HepG2 (cell line): Measurements from ENCODE around the gene CNDP1. TPM values are rescaled to one million over a fixed set of nuclear protein-coding genes. Genes with fewer than 3 reads are reported as not detected.

Experiments
- AGO2 ChIP-seq: fragments of 200-400 bp; formaldehyde crosslinking; optimal IDR thresholded peaks from 2 replicates; pipeline ENCODE3; 2017; ENCODE audit warnings: mild to moderate bottlenecking, low read depth, low read length, moderate library complexity
- ARNT2 ChIP-seq: sonication (generic); formaldehyde crosslinking; IDR thresholded peaks from 2 replicates; pipeline ENCODE4 v1.8.0; 2022; ENCODE audit warnings: mild to moderate bottlenecking, low read depth, missing genetic modification reagents, moderate library complexity
- BHLHE40 ChIP-seq: IDR thresholded peaks from 2 replicates; pipeline ENCODE4 v1.6.1; 2011; ENCODE audit warnings: low read length, improper control_type of control experiment
- ELF4 ChIP-seq: sonication (generic); formaldehyde crosslinking; IDR thresholded peaks from 2 replicates; pipeline ENCODE4 v1.5.0; 2020; ENCODE audit warnings: missing genetic modification reagents, mild to moderate bottlenecking, moderate library complexity, borderline replicate concordance
- ESRRA ChIP-seq: sonication (generic); formaldehyde crosslinking; IDR thresholded peaks from 2 replicates; pipeline ENCODE4 v1.5.1; 2020; ENCODE audit warnings: mild to moderate bottlenecking, low read depth, missing genetic modification reagents
- HNF4G ChIP-seq, 2 experiments: sonication (generic) in 1 of 2; formaldehyde crosslinking in 1 of 2; IDR thresholded peaks; 2 replicates each; pipeline versions ENCODE4 v1.4.0 to v1.6.1; 2011 to 2020; ENCODE audit warnings: borderline replicate concordance in 2 of 2, low read depth in 2 of 2, mild to moderate bottlenecking in 2 of 2, low read length in 1 of 2, missing genetic modification reagents in 1 of 2, moderate library complexity in 1 of 2
- MED13 ChIP-seq: sonication (generic); formaldehyde crosslinking; IDR thresholded peaks from 2 replicates; pipeline ENCODE4 v1.5.0; 2020; ENCODE audit warnings: missing genetic modification reagents
- MED8 ChIP-seq: sonication (generic); formaldehyde crosslinking; IDR thresholded peaks from 2 replicates; pipeline ENCODE4 v1.8.1; 2023; ENCODE audit warnings: mild to moderate bottlenecking, missing genetic modification reagents; ENCODE audit not compliant: insufficient replicate concordance
- POLR2A ChIP-seq, 2 experiments: IDR thresholded peaks; 2 replicates each; pipeline ENCODE4 v1.6.1; 2011; ENCODE audit warnings: low read depth in 2 of 2, low read length in 2 of 2, mild to moderate bottlenecking in 1 of 2, moderate library complexity in 1 of 2; ENCODE audit not compliant: insufficient read depth in 1 of 2
- RFX1 ChIP-seq: fragments of 450-650 bp; IDR thresholded peaks from 2 replicates; pipeline ENCODE4 v1.6.1; 2017
- U2AF1 ChIP-seq: fragments of 200-400 bp; formaldehyde crosslinking; optimal IDR thresholded peaks from 2 replicates; pipeline ENCODE3; 2017; ENCODE audit warnings: mild to moderate bottlenecking, low read depth, low read length
- ZEB1 ChIP-seq: IDR thresholded peaks from 2 replicates; pipeline ENCODE4 v1.6.1; 2012; ENCODE audit warnings: mild to moderate bottlenecking, low read depth, inconsistent platforms; ENCODE audit not compliant: insufficient replicate concordance
- ZNF136 ChIP-seq: sonication (generic); formaldehyde crosslinking; IDR thresholded peaks from 2 replicates; pipeline ENCODE4 v1.8.1; 2022; ENCODE audit warnings: low read depth, mild to moderate bottlenecking, moderate library complexity, missing genetic modification reagents
- ZNF317 ChIP-seq: sonication (generic); formaldehyde crosslinking; IDR thresholded peaks from 2 replicates; pipeline ENCODE4 v1.5.0; 2020; ENCODE audit warnings: mild to moderate bottlenecking, missing genetic modification reagents
- ZNF550 ChIP-seq: sonication (generic); formaldehyde crosslinking; IDR thresholded peaks from 2 replicates; pipeline ENCODE4 v1.4.0; 2020; ENCODE audit warnings: mild to moderate bottlenecking, missing genetic modification reagents, borderline replicate concordance
- ZNF672 ChIP-seq: sonication (generic); formaldehyde crosslinking; IDR thresholded peaks from 2 replicates; pipeline ENCODE4 v1.8.1; 2022; ENCODE audit warnings: missing genetic modification reagents
- ZNF713 ChIP-seq: sonication (generic); formaldehyde crosslinking; IDR thresholded peaks from 2 replicates; pipeline ENCODE4 v1.4.0; 2020; ENCODE audit warnings: mild to moderate bottlenecking, missing genetic modification reagents
- ZNF724P ChIP-seq: sonication (generic); formaldehyde crosslinking; IDR thresholded peaks from 2 replicates; pipeline ENCODE4 v1.8.0; 2022; ENCODE audit warnings: missing genetic modification reagents, borderline replicate concordance
- ZNF773 ChIP-seq: sonication (generic); formaldehyde crosslinking; IDR thresholded peaks from 2 replicates; pipeline ENCODE4 v1.4.0; 2020; ENCODE audit warnings: missing genetic modification reagents, borderline replicate concordance
- polyA plus RNA-seq, 8 experiments: library from polyadenylated mRNA; depleted of rRNA in 3 of 8; stranded (reverse) in 7 of 8; unstranded in 1 of 8; fragments of >200 nt; fragmentation: Illumina TruSeq in 4 of 8; extraction: Trizol in 4 of 8; gene quantifications; 2 replicates each; pipeline versions ENCODE4 v1.2.1 to v1.2.3, GENCODE V29; 2011 to 2016; ENCODE audit warnings: low read depth in 4 of 8, missing spikeins in 1 of 8, mixed read lengths in 1 of 8; ENCODE audit not compliant: insufficient read depth in 1 of 8
- total RNA-seq, 5 experiments: library from RNA; depleted of rRNA; stranded (reverse); fragments of >200 nt; fragmentation: Illumina TruSeq; extraction: Trizol; gene quantifications; 2 replicates each; pipeline ENCODE4 v1.2.3, GENCODE V29; 2016; ENCODE audit warnings: low read depth in 1 of 5
- TF ChIP-seq, protein P1 (sequence below): sonication (generic); formaldehyde crosslinking; IDR thresholded peaks from 2 replicates; pipeline ENCODE4 v1.5.1; 2020; ENCODE audit warnings: missing genetic modification reagents, mild to moderate bottlenecking, borderline replicate concordance
- TF ChIP-seq, protein P2 (sequence below): sonication (generic); formaldehyde crosslinking; IDR thresholded peaks from 2 replicates; pipeline ENCODE4 v1.4.0; 2020; ENCODE audit warnings: mild to moderate bottlenecking, missing genetic modification reagents
- TF ChIP-seq, protein P3 (sequence below): sonication (generic); formaldehyde crosslinking; IDR thresholded peaks from 2 replicates; pipeline ENCODE4 v1.4.0; 2020; ENCODE audit warnings: missing genetic modification reagents, borderline replicate concordance
- TF ChIP-seq, protein P4 (sequence below): IDR thresholded peaks from 2 replicates; pipeline ENCODE4 v1.6.1; 2012; ENCODE audit warnings: inconsistent platforms

Gene CNDP1
- total and polyA plus RNA-seq, 2 of the 13 experiments (the other 11 are each of a cell fraction or from before 2014, with no cell fraction given), result 0.01 TPM; not detected in 1

DNA sequence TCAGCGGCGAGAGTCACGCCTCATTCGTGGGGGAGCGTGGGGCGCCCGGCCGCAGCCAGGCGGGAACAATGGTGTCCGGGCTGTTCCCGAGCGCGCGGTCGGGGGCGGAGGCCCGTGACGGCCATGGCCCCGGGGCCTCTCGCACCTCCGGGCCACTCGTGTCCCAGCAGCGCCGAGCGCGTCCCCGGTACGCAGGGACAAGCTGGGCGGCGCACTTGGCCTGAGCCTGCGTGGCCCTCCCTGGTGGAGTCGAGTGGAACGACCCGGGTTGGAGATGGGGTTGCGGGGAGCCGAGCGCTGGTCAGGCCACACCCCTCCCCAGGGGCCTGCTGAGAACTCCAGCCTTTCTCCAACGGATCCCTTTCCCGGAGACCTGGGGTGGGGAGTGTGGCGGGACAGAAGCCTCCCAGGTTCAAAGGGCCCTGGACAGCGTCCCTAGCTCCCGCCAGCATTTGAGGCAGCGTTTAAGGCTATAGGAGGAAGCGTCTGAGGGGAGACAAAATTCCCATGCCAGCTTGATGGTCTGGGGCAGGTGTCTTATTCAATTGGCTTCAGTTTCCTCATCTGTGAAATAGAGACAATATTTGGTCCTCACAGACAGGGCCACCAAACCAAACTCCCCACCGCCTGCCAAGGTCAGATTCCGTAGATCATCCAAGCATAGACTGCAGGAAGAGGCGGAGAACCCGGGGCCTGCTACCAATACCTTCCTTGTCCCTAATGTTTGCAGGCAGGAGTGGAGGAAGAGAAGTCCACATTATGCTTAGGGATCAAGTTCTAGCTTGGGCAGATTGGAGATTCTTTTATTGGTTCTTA, 37.6 kb upstream of the CNDP1 start (continued):
- TF ChIP-seq ESRRA (no peak), ZNF317 (0 out of 2 replicates have a peak, but pooled peaks have one; percentile 54), ZNF713 (CRISPR knock-in tag) (no peak), ELF4 (CRISPR knock-in tag) (no peak; the same call in 1 of the 2 replicates), MED8 (CRISPR knock-in tag) (peak; percentile 31), HNF4G (IDR thresholded peaks at IDR 0.05; ENCODE audit: borderline replicate concordance, low read depth, low read length) (no peak), HNF4G (CRISPR knock-in tag; IDR thresholded peaks at IDR 0.05; ENCODE audit: borderline replicate concordance, low read depth) (0 out of 2 replicates have a peak, but pooled peaks have one; percentile 7), RFX1 (no peak), MED13 (CRISPR knock-in tag) (no peak; the same call in 1 of the 2 replicates), ZNF550 (CRISPR knock-in tag) (0 out of 2 replicates have a peak, but pooled peaks have one; percentile 74), POLR2A (IDR thresholded peaks at IDR 0.05; ENCODE audit: insufficient read depth in 1 of 2, low read depth in 2 of 2, low read length in 2 of 2) (peak; percentile 14 to 62; a peak in 2 of 4 replicates), AGO2 (peak; percentile 94), ARNT2 (CRISPR knock-in tag) (peak; percentile 47; the same call in 1 of the 2 replicates), ZNF136 (CRISPR knock-in tag) (0 out of 2 replicates have a peak, but pooled peaks have one; percentile 37), ZEB1 (no peak), ZNF773 (no peak), ZNF672 (CRISPR knock-in tag) (no peak), BHLHE40 (no peak), U2AF1 (no peak), ZNF724P (CRISPR knock-in tag) (peak; percentile 51; the same call in 1 of the 2 replicates)
- TF ChIP-seq, protein P1, sequence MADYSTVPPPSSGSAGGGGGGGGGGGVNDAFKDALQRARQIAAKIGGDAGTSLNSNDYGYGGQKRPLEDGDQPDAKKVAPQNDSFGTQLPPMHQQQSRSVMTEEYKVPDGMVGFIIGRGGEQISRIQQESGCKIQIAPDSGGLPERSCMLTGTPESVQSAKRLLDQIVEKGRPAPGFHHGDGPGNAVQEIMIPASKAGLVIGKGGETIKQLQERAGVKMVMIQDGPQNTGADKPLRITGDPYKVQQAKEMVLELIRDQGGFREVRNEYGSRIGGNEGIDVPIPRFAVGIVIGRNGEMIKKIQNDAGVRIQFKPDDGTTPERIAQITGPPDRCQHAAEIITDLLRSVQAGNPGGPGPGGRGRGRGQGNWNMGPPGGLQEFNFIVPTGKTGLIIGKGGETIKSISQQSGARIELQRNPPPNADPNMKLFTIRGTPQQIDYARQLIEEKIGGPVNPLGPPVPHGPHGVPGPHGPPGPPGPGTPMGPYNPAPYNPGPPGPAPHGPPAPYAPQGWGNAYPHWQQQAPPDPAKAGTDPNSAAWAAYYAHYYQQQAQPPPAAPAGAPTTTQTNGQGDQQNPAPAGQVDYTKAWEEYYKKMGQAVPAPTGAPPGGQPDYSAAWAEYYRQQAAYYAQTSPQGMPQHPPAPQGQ (CRISPR knock-in tag), result no peak
- TF ChIP-seq, protein P2, sequence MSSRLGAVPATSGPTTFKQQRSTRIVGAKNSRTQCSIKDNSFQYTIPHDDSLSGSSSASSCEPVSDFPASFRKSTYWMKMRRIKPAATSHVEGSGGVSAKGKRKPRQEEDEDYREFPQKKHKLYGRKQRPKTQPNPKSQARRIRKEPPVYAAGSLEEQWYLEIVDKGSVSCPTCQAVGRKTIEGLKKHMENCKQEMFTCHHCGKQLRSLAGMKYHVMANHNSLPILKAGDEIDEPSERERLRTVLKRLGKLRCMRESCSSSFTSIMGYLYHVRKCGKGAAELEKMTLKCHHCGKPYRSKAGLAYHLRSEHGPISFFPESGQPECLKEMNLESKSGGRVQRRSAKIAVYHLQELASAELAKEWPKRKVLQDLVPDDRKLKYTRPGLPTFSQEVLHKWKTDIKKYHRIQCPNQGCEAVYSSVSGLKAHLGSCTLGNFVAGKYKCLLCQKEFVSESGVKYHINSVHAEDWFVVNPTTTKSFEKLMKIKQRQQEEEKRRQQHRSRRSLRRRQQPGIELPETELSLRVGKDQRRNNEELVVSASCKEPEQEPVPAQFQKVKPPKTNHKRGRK (CRISPR knock-in tag), result no peak
- TF ChIP-seq, protein P3, sequence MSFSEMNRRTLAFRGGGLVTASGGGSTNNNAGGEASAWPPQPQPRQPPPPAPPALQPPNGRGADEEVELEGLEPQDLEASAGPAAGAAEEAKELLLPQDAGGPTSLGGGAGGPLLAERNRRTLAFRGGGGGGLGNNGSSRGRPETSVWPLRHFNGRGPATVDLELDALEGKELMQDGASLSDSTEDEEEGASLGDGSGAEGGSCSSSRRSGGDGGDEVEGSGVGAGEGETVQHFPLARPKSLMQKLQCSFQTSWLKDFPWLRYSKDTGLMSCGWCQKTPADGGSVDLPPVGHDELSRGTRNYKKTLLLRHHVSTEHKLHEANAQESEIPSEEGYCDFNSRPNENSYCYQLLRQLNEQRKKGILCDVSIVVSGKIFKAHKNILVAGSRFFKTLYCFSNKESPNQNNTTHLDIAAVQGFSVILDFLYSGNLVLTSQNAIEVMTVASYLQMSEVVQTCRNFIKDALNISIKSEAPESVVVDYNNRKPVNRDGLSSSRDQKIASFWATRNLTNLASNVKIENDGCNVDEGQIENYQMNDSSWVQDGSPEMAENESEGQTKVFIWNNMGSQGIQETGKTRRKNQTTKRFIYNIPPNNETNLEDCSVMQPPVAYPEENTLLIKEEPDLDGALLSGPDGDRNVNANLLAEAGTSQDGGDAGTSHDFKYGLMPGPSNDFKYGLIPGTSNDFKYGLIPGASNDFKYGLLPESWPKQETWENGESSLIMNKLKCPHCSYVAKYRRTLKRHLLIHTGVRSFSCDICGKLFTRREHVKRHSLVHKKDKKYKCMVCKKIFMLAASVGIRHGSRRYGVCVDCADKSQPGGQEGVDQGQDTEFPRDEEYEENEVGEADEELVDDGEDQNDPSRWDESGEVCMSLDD, result no peak
- TF ChIP-seq, protein P4, sequence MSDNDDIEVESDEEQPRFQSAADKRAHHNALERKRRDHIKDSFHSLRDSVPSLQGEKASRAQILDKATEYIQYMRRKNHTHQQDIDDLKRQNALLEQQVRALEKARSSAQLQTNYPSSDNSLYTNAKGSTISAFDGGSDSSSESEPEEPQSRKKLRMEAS, result peak; percentile 1; the same call in 1 of the 2 replicates
